ENCODE data around the gene LCAT.
"Not testable (repeated sequence)": the region's sequence is repeated elsewhere in the genome, so short reads cannot be mapped to it uniquely, and the experiment has no call there.

LCAT gene

DNA sequence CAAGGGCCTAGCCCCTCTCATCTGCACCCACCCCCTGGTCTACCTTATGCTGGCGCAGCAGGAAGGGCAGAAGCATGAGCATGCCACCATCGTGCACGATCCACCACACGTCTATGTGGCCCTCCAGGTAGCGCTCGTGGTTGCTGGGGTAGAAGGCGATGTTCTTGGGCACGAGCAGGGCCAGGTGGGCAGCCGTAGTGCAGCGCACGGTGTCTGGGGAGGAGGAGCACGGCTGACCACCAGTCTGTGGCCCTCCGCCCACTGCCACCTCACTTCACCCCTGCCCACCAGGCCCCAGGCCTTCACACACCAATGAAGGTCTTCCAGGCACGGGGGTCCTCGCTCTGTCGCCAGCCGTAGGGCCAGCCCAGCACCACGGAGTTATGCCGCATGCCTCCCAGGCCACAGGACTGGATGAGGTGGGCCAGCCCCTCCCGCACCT is 2.2 kb upstream of the LCAT start:
- Mint-ChIP-seq H3K27me3 (no peaks in the 10 kb centered on the region), H3K4me1 (peaks cover 6% of the 10 kb centered on the region), H3K4me3 (no peak overlapping the region), H3K27ac (no peak overlapping the region), H3K36me3 (peaks cover 2% of the 10 kb centered on the region), H3K9me3 (no peaks in the 10 kb centered on the region)
- no peak for ATAC-seq (ENCODE audit: low read depth)
- DNase-seq (ENCODE audit: low spot score in 2 of 2): no peak

DNA sequence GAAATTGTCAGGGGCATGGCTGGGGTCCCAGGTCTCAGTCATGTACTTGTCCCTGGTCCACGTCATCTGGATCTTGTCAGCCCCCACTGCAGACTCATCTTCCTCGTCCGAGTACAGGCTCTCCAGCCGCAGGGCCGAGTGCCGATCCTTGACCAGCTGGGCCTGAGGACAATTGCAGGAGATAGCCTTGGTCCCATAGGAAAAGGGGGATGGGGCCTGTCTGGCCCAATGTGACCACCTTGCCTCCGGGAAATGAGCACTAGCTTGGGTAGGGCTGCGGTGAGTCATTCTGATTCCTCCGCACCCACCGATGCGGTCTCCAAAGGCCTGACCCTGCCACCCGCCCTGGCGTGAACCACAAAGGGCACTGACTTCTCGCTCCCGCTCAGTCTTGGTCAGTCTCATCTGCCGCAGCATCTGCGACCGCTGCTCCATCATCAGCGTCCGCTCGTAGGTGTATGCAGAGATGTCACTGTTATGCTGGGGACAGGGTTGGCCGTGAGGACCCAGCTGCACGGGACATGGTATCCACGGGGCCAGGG is 1.5 kb upstream of the LCAT start:
- Mint-ChIP-seq H3K9me3 (no peaks in the 10 kb centered on the region), H3K36me3 (peaks cover 2% of the 10 kb centered on the region), H3K4me3 (no peak overlapping the region), H3K27me3 (no peaks in the 10 kb centered on the region), H3K4me1 (peaks cover 6% of the 10 kb centered on the region), H3K27ac (no peak overlapping the region)
- ATAC-seq (ENCODE audit: low read depth): no peak
- no peak for DNase-seq (ENCODE audit: low spot score in 2 of 2)

DNA sequence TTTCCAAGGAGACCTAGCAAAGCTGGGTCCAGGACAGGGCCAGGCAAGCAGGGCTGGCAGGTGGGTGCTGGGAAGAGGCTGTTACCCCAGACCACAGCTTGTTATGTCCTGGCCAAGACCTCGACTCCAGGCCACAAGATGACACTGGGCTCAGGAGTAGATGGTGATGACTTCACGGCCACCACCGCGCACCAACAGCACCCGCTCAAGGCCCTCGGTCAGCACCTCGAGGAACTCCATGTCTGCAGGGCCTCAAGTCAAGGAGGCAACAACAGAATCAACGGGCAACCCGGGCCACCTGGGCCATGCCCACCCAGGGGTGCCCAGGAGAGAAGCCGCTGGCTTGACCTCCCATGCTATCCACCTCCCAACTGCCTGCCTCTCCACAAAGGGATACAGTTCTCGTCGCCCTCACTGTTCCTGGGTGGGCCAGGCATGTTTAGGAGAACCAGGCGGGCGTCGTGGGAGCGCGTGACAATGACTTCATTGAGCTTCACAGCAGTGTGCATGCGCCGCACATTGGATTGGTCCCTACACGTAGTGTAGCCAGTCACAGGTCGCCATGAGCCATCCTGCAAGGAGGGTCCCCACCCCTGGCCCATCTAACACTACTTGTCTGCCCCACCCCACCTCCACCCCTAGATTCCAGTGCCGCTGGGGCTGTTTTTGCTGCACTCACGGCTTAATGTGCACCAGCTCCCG is 921 bp upstream of the LCAT start:
- H3K27me3 Mint-ChIP-seq: no peaks in the 10 kb centered on the region
- peaks cover 11% of the 10 kb centered on the region for H3K4me1 Mint-ChIP-seq
- peaks cover 2% of the 10 kb centered on the region for H3K36me3 Mint-ChIP-seq
- ATAC-seq (ENCODE audit: low read depth) (no peak), DNase-seq (ENCODE audit: low spot score in 2 of 2) (no peak)
- no peaks in the 10 kb centered on the region for H3K9me3 Mint-ChIP-seq
- H3K4me3 Mint-ChIP-seq: no peak overlapping the region
- no peak overlapping the region for H3K27ac Mint-ChIP-seq

DNA sequence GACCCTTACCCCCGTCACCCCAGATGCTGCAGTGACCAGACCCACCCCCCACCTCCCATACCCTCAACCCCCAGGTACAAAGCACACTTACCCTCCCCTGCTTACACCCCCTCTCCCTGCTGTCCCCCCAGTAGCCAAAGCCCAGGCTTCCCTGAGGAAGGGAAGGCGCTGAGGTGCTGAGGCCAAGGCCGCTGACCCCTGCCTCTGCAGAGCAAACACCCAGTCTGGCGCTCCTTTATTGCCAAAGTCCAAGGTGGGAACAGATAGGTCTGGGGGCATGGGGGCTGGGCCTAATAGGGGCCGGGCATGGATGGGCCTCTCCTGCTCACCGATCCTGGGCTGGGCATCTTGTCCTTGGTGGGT is 683 bp downstream of the LCAT start:
- peaks cover 13% of the 10 kb centered on the region for H3K4me1 Mint-ChIP-seq
- H3K36me3 Mint-ChIP-seq: peaks cover 2% of the 10 kb centered on the region

DNA sequence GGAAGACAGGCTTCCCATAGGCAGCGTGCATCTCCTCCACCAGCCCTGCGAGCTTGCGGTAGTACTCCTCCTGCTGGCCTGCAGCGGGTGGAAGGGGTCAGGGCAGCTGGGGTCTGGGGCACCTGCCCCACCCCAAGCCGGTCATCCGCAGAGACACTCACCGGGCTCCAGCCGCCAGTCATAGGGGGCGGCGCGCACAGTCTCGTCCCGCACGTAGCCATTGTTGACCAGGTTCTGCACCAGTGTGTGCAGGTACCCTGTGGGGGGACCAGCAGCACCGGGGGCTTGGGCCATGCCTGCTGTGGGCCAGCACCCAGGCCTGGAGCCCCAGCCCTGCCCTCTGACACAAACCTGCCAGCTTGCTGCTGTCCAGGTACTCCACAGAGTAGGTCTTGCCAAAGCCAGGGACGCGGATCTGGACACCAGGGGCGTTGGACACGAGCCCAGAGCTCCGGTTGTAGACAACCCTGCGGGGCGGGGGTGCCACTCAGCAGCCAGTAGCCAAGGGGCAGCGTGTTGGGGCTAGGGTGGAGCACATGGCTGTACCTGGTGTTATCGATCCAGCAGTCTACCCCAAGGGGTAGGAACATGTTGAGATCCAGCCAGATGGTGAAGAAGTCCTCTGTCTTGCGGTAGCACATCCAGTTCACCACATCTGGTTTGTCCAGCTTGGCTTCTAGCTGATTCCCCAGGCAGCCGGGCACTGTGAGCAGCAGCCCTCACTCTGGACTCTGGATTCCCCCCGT is 1.2 kb downstream of the LCAT start:
- Mint-ChIP-seq H3K27ac (no peak overlapping the region), H3K9me3 (no peaks in the 10 kb centered on the region), H3K36me3 (peaks cover 2% of the 10 kb centered on the region), H3K27me3 (no peaks in the 10 kb centered on the region), H3K4me3 (no peak overlapping the region), H3K4me1 (peaks cover 13% of the 10 kb centered on the region)
- no peak for ATAC-seq (ENCODE audit: low read depth)
- DNase-seq (ENCODE audit: low spot score in 2 of 2): no peak

More for the DNA sequence above, 683 bp downstream of the LCAT start:
- no peak overlapping the region for H3K4me3 Mint-ChIP-seq
- no peak overlapping the region for H3K27ac Mint-ChIP-seq
- no peaks in the 10 kb centered on the region for H3K27me3 Mint-ChIP-seq
- no peak for ATAC-seq (ENCODE audit: low read depth)
- DNase-seq (ENCODE audit: low spot score in 2 of 2): no peak
- H3K9me3 Mint-ChIP-seq: no peaks in the 10 kb centered on the region

DNA sequence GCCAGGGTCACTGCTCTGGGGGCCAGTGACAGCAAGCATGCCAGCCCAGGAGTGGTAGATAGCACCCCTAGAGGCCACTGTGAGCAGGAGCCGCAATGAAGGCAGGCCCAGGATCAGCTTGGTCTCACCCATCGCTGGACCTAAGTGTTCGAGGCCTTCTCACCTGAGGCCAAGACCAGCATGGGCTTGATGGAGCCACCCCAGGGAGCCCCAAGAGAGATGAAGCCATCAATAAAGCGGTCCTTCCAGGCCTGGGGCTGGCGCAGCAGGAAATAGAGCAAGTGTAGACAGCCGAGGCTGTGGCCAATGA is 1.8 kb downstream of the LCAT start:
- no peaks in the 10 kb centered on the region for H3K27me3 Mint-ChIP-seq
- H3K4me3 Mint-ChIP-seq: no peak overlapping the region
- DNase-seq (ENCODE audit: low spot score in 2 of 2) (no peak), ATAC-seq (ENCODE audit: low read depth) (peak; percentile 60)
- peaks cover 2% of the 10 kb centered on the region for H3K36me3 Mint-ChIP-seq
- no peak overlapping the region for H3K27ac Mint-ChIP-seq
- H3K4me1 Mint-ChIP-seq: peaks cover 16% of the 10 kb centered on the region
- no peaks in the 10 kb centered on the region for H3K9me3 Mint-ChIP-seq

DNA sequence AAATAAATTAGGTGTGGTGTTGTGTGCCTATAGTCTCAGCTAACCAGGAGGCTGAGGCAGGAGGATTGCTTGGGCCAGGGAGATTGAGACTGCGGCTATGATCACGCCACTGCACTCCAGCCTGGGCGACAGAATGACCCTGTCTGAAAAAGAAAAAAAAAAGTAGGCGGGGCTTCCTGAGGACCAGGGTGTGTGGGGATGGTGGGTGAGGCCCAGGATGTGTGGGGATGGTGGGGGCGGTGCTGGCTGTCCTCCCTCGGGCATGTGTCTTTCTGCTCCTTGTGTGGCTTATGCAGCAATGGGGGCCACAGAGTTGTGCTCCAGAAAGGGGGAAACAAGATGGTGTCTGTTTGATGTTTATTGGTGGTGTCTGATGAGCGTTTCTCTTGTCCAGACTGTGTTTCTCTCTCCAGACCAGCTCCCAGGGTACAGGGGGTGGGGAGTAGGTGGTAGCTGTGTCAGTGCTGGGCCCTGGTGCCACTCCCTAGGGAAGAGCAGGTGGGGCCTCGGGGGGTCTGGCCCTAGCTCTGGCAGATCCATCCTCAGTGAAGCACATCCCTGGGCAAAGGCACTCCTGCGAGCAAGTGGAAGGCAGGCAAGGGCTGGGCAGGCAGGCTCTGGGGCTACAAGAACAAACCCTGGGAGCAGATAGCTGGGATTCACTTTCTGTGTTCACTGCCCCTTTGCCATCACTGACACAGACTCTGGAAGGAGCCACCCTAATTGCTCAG is 2.3 kb downstream of the LCAT start:
- Mint-ChIP-seq H3K4me3 (no peak overlapping the region), H3K36me3 (peaks cover 2% of the 10 kb centered on the region), H3K27me3 (no peaks in the 10 kb centered on the region), H3K27ac (no peak overlapping the region), H3K9me3 (no peaks in the 10 kb centered on the region), H3K4me1 (peaks cover 20% of the 10 kb centered on the region)
- ATAC-seq (ENCODE audit: low read depth): no peak
- no peak for DNase-seq (ENCODE audit: low spot score in 2 of 2)

DNA sequence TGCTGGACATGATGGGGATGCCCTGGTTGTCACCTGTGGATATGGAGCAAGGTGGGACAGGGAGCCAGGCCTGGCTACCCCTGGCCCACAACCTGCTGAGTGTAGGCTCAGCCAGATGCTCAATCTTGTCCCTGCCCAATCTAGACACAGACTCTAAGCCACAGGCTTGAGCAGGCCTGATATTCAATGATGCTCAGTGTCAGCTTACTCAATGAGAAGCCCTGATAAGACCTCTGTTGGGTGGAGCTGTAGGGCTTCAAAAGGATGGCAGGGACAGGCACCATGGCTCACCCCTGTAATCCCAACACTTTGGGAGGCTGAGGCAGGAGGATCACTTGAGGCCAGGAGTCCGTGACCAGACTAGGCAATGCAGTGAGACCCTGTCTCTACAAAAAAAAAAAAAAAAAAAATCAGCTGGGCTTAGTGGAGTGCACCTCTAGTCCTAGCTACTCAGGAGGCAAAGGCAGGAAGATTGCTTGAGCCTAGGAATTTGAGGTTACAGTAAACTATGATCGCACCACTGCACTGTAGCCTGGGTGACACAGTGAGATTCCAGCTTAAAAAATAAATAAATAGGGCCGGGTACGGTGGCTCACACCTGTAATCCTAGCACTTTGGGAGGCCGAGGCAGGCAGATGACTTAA is 3.4 kb downstream of the LCAT start:
- H3K27ac Mint-ChIP-seq: peak overlapping the region; percentile 42

DNA sequence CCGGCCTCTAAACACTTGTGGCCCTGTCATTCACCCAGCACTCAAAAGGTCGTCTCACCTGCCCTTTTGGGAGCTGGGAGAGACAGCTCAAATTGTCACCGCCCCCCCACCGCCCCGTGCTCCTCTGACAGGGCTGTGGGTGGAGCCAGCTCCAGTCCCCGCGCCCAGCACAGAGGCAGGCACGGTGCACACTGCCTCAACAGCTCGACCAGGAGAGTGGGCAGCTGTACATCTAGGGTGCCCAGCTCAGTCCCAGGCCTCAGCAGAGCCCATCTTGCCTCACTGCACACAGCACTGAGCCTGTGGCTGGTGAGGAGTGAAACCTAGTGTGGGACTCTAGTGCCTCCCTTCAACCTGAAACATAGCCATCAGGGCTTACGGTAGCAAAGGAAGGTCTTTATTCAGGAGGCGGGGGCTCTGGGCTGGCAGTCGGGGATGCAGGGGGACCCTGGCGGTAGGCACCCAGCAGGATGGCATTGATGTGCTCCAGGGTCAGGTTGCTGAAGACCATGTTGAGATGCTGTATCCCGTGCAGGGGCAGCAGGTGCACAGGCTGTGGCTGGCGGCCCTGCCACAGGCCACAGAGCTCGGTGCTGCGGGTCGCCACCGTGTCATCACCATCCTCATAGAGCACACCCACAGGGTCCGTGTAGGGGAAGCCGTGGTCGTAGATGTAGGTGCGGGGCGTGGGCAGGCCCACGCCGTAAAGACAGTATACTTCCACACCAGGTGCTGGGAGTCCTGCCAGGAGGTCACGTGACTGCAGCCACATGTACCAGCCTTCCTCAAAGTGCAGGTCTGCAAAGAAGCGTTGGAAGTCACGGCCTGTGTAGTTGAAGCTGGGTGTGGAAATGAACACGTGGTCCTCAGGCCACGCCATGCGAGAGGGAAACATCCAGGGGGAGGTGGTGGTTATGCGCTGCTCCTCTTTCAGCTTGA is 4.1 kb downstream of the LCAT start:
- Mint-ChIP-seq H3K4me1 (peaks cover 27% of the 10 kb centered on the region), H3K36me3 (peaks cover 5% of the 10 kb centered on the region), H3K27me3 (no peaks in the 10 kb centered on the region), H3K9me3 (no peaks in the 10 kb centered on the region), H3K27ac (peak overlapping the region; percentile 42), H3K4me3 (peak overlapping the region; percentile 11)
- DNase-seq (ENCODE audit: low spot score in 2 of 2) (peak in 1 of 2 donors; percentile 25), ATAC-seq (ENCODE audit: low read depth) (no peak)

More for the DNA sequence above, 3.4 kb downstream of the LCAT start:
- Mint-ChIP-seq H3K36me3 (no peaks in the 10 kb centered on the region), H3K27me3 (no peaks in the 10 kb centered on the region), H3K4me3 (no peak overlapping the region), H3K4me1 (peaks cover 20% of the 10 kb centered on the region), H3K9me3 (no peaks in the 10 kb centered on the region)
- no peak for DNase-seq (ENCODE audit: low spot score in 2 of 2)
- no peak for ATAC-seq (ENCODE audit: low read depth)

DNA sequence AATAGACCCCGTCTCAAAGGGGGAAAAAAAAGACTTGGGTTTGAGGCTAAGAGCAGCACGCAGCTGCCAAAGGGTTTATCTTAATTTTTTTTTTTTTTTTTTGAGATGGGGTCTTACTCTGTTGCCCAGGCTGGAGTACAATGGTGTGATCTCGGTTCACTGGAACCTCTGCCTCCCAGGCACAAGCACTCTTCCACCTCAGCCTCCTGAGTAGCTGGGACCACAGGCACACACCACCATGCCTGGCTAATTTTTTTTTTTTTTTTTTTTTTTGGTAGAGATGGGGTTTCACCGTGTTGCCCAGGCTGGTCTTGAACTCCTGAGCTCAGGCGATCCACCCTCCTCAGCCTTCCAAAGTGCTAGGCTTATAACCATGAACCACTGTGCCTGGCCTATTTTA is 6.2 kb downstream of the LCAT start:
- ATAC-seq (ENCODE audit: low read depth); H3K9me3 Mint-ChIP-seq; H3K27me3 Mint-ChIP-seq; H3K4me3 Mint-ChIP-seq; DNase-seq (ENCODE audit: low spot score in 2 of 2): not testable (repeated sequence)
- H3K36me3 Mint-ChIP-seq: peaks cover 13% of the 10 kb centered on the region
- peaks cover 27% of the 10 kb centered on the region for H3K4me1 Mint-ChIP-seq
- peak overlapping the region; percentile 86 for H3K27ac Mint-ChIP-seq

DNA sequence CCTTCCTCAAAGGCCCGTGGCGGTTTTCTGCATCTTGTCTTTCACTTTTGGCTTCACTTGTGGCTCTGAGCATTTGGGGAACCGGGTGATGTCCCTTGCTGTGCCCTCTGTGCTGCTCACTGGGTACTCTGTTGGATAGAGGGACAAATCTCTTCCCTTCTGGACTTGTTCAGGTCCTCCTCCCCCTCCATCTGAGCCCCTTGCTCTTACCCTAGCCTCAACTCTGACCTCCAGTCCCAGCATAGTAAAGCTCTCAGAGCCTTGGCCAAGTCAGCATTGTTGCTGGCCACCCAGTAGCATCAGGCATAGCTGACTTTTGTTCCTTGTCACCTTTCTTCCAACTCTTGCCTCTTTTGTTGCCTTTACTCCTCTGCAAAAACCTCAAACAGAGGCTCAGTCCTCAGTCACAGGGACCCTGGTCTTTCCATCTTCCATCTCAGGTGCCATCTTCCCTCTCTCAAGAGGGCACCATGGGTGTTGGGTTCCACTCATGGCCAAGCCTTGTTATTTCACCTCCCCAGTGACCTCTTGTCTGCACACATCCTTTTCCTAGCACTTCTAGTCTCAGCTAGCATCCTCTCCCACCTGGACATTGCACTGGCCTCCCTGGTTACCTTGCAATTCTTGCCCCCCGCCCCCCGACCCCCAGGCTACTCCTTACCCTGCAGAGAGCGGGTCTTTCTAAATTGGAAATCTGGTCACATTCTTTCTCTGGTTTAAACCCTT is 6.9 kb downstream of the LCAT start:
- Mint-ChIP-seq H3K9me3 (no peaks in the 10 kb centered on the region), H3K4me1 (peaks cover 25% of the 10 kb centered on the region), H3K27ac (peak overlapping the region; percentile 86), H3K4me3 (peak overlapping the region; percentile 92), H3K27me3 (no peaks in the 10 kb centered on the region), H3K36me3 (peaks cover 13% of the 10 kb centered on the region)
- ATAC-seq (ENCODE audit: low read depth) (peak; percentile 68), DNase-seq (ENCODE audit: low spot score in 2 of 2) (peak in 1 of 2 donors; percentile 78)

DNA sequence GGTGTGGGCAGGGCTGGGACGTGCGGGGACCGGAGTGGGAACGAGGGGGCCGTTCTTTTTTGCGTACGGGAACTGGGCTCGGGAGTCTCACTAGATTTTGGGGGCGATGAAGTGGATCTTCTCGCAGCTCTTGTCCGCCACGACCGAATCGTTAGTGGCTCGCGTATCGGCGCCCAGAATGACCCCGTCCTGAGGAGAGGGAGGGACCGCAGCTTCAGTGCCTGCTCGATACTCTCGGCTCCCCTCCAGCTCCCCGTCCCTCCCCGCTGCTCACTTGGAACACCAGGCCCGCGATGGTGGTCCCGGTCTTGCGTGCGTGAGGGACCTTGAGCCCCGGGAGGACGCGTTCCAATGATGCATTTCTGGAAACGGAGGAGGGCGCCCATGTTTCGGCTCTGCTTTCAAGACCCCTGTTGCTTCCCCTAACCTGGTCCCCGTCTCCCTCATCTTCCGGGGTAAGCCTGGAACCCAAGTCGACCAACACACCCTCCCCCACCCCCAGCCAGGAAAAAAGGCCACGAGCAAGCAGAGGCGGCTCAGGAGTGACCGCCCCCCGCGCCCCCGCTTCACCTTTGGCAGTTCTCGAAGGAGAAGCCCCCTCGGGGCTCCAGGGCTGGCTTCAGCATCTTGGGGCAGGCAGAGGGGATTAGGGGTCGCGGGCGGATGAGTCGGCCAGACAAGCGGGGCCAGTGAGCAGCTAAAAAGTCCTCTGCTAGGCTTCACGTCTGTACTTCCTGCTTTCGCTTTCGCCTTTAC is 7.6 kb downstream of the LCAT start, which contains the start of gene PSMB10:
PSMB10 (minus strand) TSS at position 727 of the 756 bp plus-strand sequence; CDS start at position 626, 101 bp downstream.
- DNase-seq (ENCODE audit: low spot score in 2 of 2): peak in 1 of 2 donors; percentile 73
- H3K4me3 Mint-ChIP-seq: peak within 1 kb of the TSS; percentile 92
- H3K27ac Mint-ChIP-seq: peak within 1 kb of the TSS; percentile 86
- no peaks in the 10 kb centered on the region for H3K9me3 Mint-ChIP-seq
- H3K27me3 Mint-ChIP-seq: no peaks in the 10 kb centered on the region
- peaks cover 22% of the 10 kb centered on the region for H3K4me1 Mint-ChIP-seq
- peak; percentile 4 for ATAC-seq (ENCODE audit: low read depth)
- H3K36me3 Mint-ChIP-seq: peaks cover 13% of the 10 kb centered on the region

Data from memory B cell (primary cell).